ENCODE data around the gene FBXW12. TPM values are rescaled to one million over a fixed set of nuclear protein-coding genes. Genes with fewer than 3 reads are reported as not detected.

The FBXW12 gene
- total RNA-seq, 1 donor from 2014 or later: not detected

DNA sequence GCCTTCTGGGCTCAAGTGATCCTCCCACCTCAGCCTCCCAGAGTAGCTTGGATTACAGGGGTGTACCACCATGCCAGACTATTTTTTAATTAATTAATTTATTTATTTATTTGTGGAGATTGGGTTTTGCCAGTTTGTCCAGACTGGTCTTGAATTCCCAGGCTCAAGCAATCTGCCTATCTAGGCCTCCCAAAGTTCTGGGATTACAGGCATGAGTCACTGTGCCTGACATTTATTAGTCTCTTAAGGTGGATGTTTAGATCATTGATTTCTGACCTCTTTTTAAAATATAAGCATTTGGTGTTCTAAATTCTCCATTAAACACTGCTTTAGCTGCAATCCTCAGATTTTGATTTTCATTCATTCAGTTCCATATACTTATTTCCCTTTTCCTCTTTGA is 15.6 kb downstream of the FBXW12 start:
- H3K36me3 Mint-ChIP-seq (ENCODE audit: low read depth): no peaks in the 10 kb centered on the region
- H3K4me3 Mint-ChIP-seq: no peak overlapping the region
- ATAC-seq (ENCODE audit: low read depth) (no peak), DNase-seq (no peak)
- intact Hi-C loops (cut with micrococcal nuclease): no loop called here
- H3K27ac Mint-ChIP-seq: no peak overlapping the region
- POLR2A ChIA-PET: no interaction called here
- CTCF ChIA-PET: interaction anchor here (2.0 kb wide), 1 partner anchor 13 kb away, joined by 8 read pairs; no protein-coding TSS in a partner anchor
- no peaks in the 10 kb centered on the region for H3K4me1 Mint-ChIP-seq
- H3K27me3 Mint-ChIP-seq: peaks cover 30% of the 10 kb centered on the region
- TF ChIP-seq, protein P1, sequence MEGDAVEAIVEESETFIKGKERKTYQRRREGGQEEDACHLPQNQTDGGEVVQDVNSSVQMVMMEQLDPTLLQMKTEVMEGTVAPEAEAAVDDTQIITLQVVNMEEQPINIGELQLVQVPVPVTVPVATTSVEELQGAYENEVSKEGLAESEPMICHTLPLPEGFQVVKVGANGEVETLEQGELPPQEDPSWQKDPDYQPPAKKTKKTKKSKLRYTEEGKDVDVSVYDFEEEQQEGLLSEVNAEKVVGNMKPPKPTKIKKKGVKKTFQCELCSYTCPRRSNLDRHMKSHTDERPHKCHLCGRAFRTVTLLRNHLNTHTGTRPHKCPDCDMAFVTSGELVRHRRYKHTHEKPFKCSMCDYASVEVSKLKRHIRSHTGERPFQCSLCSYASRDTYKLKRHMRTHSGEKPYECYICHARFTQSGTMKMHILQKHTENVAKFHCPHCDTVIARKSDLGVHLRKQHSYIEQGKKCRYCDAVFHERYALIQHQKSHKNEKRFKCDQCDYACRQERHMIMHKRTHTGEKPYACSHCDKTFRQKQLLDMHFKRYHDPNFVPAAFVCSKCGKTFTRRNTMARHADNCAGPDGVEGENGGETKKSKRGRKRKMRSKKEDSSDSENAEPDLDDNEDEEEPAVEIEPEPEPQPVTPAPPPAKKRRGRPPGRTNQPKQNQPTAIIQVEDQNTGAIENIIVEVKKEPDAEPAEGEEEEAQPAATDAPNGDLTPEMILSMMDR (IDR thresholded peaks at IDR 0.05): no peak
- peaks cover 2% of the 10 kb centered on the region for H3K9me3 Mint-ChIP-seq

DNA sequence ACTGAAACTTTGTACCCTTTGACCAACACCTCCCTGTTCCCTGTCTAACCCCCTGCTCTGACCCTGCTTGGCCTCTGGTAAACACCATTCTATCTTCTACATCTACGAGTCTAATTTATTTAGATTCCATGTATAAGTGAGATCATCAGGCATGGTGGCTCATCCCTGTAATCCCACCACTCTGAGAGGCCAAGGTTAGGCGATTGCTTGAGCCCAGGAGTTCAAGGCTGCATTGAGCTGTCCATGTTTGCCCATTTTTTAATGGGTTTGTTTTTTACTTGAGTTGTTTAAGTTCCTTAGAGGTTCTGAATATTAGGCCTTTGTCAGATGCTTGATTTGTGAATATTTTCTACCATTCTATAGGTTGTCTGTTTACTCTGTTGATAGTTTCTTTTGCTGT is 16.9 kb downstream of the FBXW12 start:
- no peak overlapping the region for H3K27ac Mint-ChIP-seq
- no peaks in the 10 kb centered on the region for H3K4me1 Mint-ChIP-seq
- intact Hi-C loops (cut with micrococcal nuclease): no loop called here
- no peaks in the 10 kb centered on the region for H3K36me3 Mint-ChIP-seq (ENCODE audit: low read depth)
- no peak overlapping the region for H3K4me3 Mint-ChIP-seq
- peaks cover 2% of the 10 kb centered on the region for H3K9me3 Mint-ChIP-seq
- peaks cover 32% of the 10 kb centered on the region for H3K27me3 Mint-ChIP-seq
- DNase-seq (no peak), ATAC-seq (ENCODE audit: low read depth) (no peak)
- CTCF ChIA-PET: no interaction called here
- TF ChIP-seq, protein P1 (IDR thresholded peaks at IDR 0.05): no peak
- POLR2A ChIA-PET: interaction anchor here (0.6 kb wide), 2 partner anchors 109 to 300 kb away, joined by 3 to 4 read pairs; no protein-coding TSS in a partner anchor

DNA sequence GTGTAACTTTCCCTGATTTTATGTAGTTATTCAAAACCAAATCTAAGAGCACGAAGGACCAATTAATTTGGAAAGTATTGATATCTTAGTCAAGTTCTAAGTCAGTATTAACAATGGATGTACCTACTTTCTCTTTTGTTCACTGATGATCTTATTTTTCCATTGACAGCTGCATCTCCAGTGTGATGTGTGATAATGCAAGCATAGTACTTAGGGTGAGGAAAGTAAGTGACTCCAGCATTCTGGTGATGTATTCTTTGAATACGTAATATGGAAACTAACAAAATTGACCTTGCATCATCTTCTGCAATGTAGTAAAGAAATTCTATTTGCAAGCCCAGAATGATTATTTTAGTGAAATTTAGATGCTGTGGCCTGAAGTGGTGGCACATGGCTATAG is 22.4 kb downstream of the FBXW12 start:
- TF ChIP-seq, protein P1 (IDR thresholded peaks at IDR 0.05): no peak
- POLR2A ChIA-PET: no interaction called here
- ATAC-seq (ENCODE audit: low read depth) (no peak), DNase-seq (no peak)
- Mint-ChIP-seq H3K36me3 (ENCODE audit: low read depth) (no peaks in the 10 kb centered on the region), H3K4me1 (no peaks in the 10 kb centered on the region), H3K27ac (no peak overlapping the region), H3K4me3 (no peak overlapping the region), H3K27me3 (peaks cover 28% of the 10 kb centered on the region), H3K9me3 (no peaks in the 10 kb centered on the region)
- intact Hi-C loops (cut with micrococcal nuclease): no loop called here
- CTCF ChIA-PET: no interaction called here

DNA sequence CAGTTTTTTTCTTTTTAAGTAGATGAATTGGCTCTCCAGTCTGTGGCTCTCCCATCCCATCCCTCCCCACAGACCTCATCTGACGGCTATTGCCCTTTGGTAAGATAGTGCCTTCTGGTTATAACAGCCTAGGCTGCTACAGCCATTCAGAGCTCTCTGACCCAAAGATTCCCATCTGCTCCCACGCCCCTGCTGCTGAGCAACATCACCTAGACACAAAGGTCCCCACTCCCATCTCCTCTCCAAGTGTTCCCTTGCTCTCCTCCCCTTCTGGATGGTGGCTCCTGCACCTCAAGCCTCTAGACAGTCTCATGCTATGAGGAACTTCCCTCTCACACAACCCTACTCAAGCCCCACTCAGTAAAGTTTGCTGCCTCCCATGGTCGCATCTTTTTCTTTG is 23.7 kb downstream of the FBXW12 start:
- no peak overlapping the region for H3K4me3 Mint-ChIP-seq
- no peaks in the 10 kb centered on the region for H3K4me1 Mint-ChIP-seq
- peaks cover 24% of the 10 kb centered on the region for H3K27me3 Mint-ChIP-seq
- H3K36me3 Mint-ChIP-seq (ENCODE audit: low read depth): no peaks in the 10 kb centered on the region
- intact Hi-C loops (cut with micrococcal nuclease): no loop called here
- TF ChIP-seq, protein P1 (IDR thresholded peaks at IDR 0.05): no peak
- no peak overlapping the region for H3K27ac Mint-ChIP-seq
- H3K9me3 Mint-ChIP-seq: no peaks in the 10 kb centered on the region
- ATAC-seq (ENCODE audit: low read depth): no peak
- POLR2A ChIA-PET: no interaction called here
- CTCF ChIA-PET: no interaction called here
- no peak for DNase-seq

DNA sequence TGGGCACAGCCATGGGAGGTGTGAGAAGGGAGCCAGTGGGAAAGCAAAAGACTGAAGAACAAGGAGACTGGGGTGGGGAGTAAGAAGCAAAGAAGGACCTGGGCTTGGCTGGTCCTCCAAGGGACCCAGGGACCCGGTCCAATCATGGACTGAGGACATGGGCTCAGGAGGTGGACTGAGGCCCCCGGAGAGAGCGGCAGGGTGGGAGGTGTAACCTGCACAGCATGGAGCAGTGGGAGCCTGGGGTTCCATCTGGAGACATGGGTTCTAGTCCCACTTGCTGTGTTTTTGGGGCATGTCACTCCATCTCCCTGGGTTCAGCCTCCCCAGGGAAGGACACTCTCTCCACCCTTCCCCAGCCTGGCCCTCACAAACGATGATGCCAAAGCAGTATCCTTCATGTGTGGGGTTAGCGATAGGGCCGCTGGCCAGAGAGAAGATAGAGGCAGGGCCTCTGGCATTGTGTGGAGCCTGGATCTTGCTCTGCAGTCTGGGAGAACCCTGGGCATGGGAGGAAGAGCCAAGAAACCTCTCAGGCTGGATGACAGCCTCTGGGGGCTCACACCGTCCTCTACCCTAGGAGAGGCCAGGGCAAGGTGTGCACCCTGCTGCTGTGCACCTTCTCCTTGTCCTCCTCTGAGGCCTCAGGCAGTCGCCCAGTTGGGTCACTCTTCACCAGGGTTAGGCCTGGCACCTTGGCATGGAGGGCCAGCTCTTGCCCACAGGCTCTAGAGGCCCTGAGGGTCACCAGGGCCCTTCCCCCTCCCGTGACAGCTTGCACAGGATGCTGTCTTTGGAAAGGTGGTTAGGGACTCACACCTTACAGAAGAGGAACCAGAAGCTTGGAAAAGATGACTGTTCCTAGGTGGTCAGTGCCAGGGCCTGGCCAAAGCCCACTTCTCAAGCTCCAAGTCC is 26.0 kb downstream of the FBXW12 start:
- intact Hi-C loops (cut with micrococcal nuclease): no loop called here
- Mint-ChIP-seq H3K4me1 (no peaks in the 10 kb centered on the region), H3K27ac (no peak overlapping the region), H3K36me3 (ENCODE audit: low read depth) (no peaks in the 10 kb centered on the region), H3K27me3 (peaks cover 14% of the 10 kb centered on the region), H3K4me3 (no peak overlapping the region), H3K9me3 (no peaks in the 10 kb centered on the region)
- CTCF ChIA-PET: interaction anchor here (0.8 kb wide), 1 partner anchor 41 kb away, joined by 3 read pairs; no protein-coding TSS in a partner anchor
- DNase-seq (no peak), ATAC-seq (ENCODE audit: low read depth) (no peak)
- TF ChIP-seq, protein P1 (IDR thresholded peaks at IDR 0.05): no peak
- POLR2A ChIA-PET: no interaction called here

Data from activated B cell treated with CpG ODN at 0.5 μM for 24 hours (primary cell).